NCI-H2107 (cell line): ENCODE measurements around the gene UVRAG.
"Not testable (repeated sequence)": the region's sequence is repeated elsewhere in the genome, so short reads cannot be mapped to it uniquely, and the experiment has no call there.

Experiments used
- DNase-seq: peaks from one replicate; lab custom pipeline; 2025; lab: John Stamatoyannopoulos, UW

The UVRAG gene

GRCh38 chr11:76026862-76027261 is 211.9 kb downstream of the UVRAG start:
- no peak for DNase-seq

GRCh38 chr11:76030286-76030685 is 215.3 kb downstream of the UVRAG start:
- no peak for DNase-seq

- DNase-seq = no peak
Observed at GRCh38 chr11:76030968-76031590, 216.1 kb downstream of the UVRAG start.

- no peak for DNase-seq
Observed at GRCh38 chr11:76033699-76034098, 218.7 kb downstream of the UVRAG start.

GRCh38 chr11:76035020-76035419 is 220.0 kb downstream of the UVRAG start:
- DNase-seq = no peak

- DNase-seq = no peak
Observed at GRCh38 chr11:76038608-76039007, 223.6 kb downstream of the UVRAG start.

- DNase-seq = no peak
Observed at GRCh38 chr11:76041208-76041607, 226.2 kb downstream of the UVRAG start.

- no peak for DNase-seq
Observed at GRCh38 chr11:76044750-76045320, 229.8 kb downstream of the UVRAG start.

GRCh38 chr11:76047231-76047630 is 232.2 kb downstream of the UVRAG start:
- no peak for DNase-seq

GRCh38 chr11:76047766-76048165 is 232.8 kb downstream of the UVRAG start:
- no peak for DNase-seq

- DNase-seq = no peak
Observed at GRCh38 chr11:76048763-76049162, 233.8 kb downstream of the UVRAG start.

GRCh38 chr11:76049511-76049910 is 234.5 kb downstream of the UVRAG start:
- DNase-seq = no peak

GRCh38 chr11:76051937-76052336 is 236.9 kb downstream of the UVRAG start:
- DNase-seq = no peak

GRCh38 chr11:76054330-76054729 is 239.3 kb downstream of the UVRAG start:
- no peak for DNase-seq

- no peak for DNase-seq
Observed at GRCh38 chr11:76056876-76057275, 241.9 kb downstream of the UVRAG start.

- DNase-seq = not testable (repeated sequence)
Observed at GRCh38 chr11:76060475-76061036, 245.5 kb downstream of the UVRAG start.

- no peak for DNase-seq
Observed at GRCh38 chr11:76062733-76063132, 247.7 kb downstream of the UVRAG start.

- no peak for DNase-seq
Observed at GRCh38 chr11:76064192-76064591, 249.2 kb downstream of the UVRAG start.

- no peak for DNase-seq
Observed at GRCh38 chr11:76067099-76067498, 252.1 kb downstream of the UVRAG start.

GRCh38 chr11:76069001-76069400 is 254.0 kb downstream of the UVRAG start:
- DNase-seq = no peak

- DNase-seq = no peak
Observed at GRCh38 chr11:76071090-76071489, 256.1 kb downstream of the UVRAG start.

- no peak for DNase-seq
Observed at GRCh38 chr11:76073724-76074123, 258.7 kb downstream of the UVRAG start.

GRCh38 chr11:76074148-76075095 is 259.4 kb downstream of the UVRAG start:
- no peak for DNase-seq
